Endothelial cell (in vitro differentiated cells): ENCODE results near the gene FAR1. TPM values are rescaled to one million over a fixed set of nuclear protein-coding genes. Genes with fewer than 3 reads are reported as not detected.

Experiments used
- DNase-seq: peaks from one replicate; pipeline ENCODE4 v3.0.0; 2021; ENCODE audit warnings: low spot score
- H3K27ac Mint-ChIP-seq: one replicate; pipeline ENCODE4 v1.8.0; 2021; ENCODE audit warnings: mixed read lengths, inconsistent platforms; ENCODE audit not compliant: unreplicated experiment
- H3K27me3 Mint-ChIP-seq: one replicate; pipeline ENCODE4 v1.8.0; 2021; ENCODE audit warnings: mild to moderate bottlenecking, moderate library complexity, mixed read lengths, inconsistent platforms; ENCODE audit not compliant: unreplicated experiment
- H3K36me3 Mint-ChIP-seq: one replicate; pipeline ENCODE4 v1.8.0; 2021; ENCODE audit warnings: mild to moderate bottlenecking, low read depth, mixed read lengths, inconsistent platforms; ENCODE audit not compliant: unreplicated experiment
- H3K4me1 Mint-ChIP-seq: one replicate; pipeline ENCODE4 v1.8.0; 2021; ENCODE audit warnings: mild to moderate bottlenecking, mixed read lengths, inconsistent platforms; ENCODE audit not compliant: unreplicated experiment
- H3K4me3 Mint-ChIP-seq: one replicate; pipeline ENCODE4 v1.8.0; 2021; ENCODE audit warnings: mild to moderate bottlenecking, mixed read lengths, inconsistent platforms; ENCODE audit not compliant: unreplicated experiment
- H3K9me3 Mint-ChIP-seq: one replicate; pipeline ENCODE4 v1.8.0; 2021; ENCODE audit warnings: mixed read lengths, inconsistent platforms; ENCODE audit not compliant: unreplicated experiment
- total RNA-seq: library from RNA; stranded (reverse); fragmentation: NEBNext Ultra II Directional; extraction: Animal tissue kit (Norgen Biotek cat#: 25700); gene quantifications from one replicate; pipeline ENCODE4 v1.2.1, GENCODE V29; 2021; ENCODE audit not compliant: unreplicated experiment
- TF ChIP-seq, protein P1 (sequence below): fragments of 200-600 bp; sonication (generic); IDR thresholded peaks from one replicate; pipeline ENCODE4 v1.5.0; 2021; ENCODE audit warnings: antibody characterized with exemption; ENCODE audit not compliant: unreplicated experiment

Gene FAR1
- total RNA-seq, 1 donor from 2014 or later, result 77.8 TPM

DNA sequence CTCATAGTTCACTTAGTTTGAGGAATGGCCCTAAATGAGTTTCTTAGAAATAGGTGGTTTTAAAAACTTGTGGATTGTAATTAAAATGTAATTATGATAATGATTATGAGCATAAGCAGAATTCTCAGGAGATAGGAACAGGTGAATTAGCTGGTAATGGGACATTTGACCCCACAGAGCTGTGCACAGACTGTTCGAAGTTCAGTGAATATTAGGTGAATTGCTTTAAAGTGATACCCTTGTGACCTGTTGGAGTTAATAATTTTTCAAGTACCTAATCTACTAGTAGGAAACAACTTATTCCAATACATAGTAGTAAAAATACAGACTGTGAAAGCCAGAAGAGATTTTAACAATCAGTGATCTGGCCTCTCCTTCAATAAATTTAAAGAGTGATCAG, 8.1 kb downstream of the FAR1 start:
- TF ChIP-seq, protein P1, sequence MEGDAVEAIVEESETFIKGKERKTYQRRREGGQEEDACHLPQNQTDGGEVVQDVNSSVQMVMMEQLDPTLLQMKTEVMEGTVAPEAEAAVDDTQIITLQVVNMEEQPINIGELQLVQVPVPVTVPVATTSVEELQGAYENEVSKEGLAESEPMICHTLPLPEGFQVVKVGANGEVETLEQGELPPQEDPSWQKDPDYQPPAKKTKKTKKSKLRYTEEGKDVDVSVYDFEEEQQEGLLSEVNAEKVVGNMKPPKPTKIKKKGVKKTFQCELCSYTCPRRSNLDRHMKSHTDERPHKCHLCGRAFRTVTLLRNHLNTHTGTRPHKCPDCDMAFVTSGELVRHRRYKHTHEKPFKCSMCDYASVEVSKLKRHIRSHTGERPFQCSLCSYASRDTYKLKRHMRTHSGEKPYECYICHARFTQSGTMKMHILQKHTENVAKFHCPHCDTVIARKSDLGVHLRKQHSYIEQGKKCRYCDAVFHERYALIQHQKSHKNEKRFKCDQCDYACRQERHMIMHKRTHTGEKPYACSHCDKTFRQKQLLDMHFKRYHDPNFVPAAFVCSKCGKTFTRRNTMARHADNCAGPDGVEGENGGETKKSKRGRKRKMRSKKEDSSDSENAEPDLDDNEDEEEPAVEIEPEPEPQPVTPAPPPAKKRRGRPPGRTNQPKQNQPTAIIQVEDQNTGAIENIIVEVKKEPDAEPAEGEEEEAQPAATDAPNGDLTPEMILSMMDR, result no peak
- Mint-ChIP-seq H3K4me1 (peaks cover 21% of the 10 kb centered on the region), H3K4me3 (no peak overlapping the region), H3K9me3 (no peaks in the 10 kb centered on the region), H3K27ac (no peak overlapping the region), H3K36me3 (no peaks in the 10 kb centered on the region), H3K27me3 (no peaks in the 10 kb centered on the region)
- DNase-seq, result no peak

DNA sequence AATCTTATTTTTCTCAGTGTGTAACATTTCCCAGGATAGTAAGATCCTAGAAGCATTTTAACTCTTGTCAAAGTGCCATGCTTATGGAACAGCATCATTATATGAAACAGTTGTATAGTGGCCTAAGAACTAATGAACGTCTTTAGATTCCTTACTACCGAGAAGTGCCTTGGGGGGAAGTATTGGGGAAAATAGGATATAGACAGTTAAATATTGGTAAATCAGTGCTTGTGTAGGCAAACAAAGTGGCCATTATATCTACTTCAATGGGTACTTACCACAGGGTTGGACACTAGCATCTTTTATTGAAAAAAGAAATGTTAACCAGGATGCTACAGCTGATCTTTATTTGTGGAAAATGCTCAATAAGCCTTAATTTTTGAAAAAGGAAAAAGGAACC, 11.3 kb downstream of the FAR1 start:
- peaks cover 24% of the 10 kb centered on the region for H3K4me1 Mint-ChIP-seq
- no peaks in the 10 kb centered on the region for H3K27me3 Mint-ChIP-seq
- no peak overlapping the region for H3K27ac Mint-ChIP-seq
- H3K36me3 Mint-ChIP-seq, result no peaks in the 10 kb centered on the region
- no peak for DNase-seq
- no peaks in the 10 kb centered on the region for H3K9me3 Mint-ChIP-seq
- H3K4me3 Mint-ChIP-seq, result no peak overlapping the region
- TF ChIP-seq, protein P1, result no peak

DNA sequence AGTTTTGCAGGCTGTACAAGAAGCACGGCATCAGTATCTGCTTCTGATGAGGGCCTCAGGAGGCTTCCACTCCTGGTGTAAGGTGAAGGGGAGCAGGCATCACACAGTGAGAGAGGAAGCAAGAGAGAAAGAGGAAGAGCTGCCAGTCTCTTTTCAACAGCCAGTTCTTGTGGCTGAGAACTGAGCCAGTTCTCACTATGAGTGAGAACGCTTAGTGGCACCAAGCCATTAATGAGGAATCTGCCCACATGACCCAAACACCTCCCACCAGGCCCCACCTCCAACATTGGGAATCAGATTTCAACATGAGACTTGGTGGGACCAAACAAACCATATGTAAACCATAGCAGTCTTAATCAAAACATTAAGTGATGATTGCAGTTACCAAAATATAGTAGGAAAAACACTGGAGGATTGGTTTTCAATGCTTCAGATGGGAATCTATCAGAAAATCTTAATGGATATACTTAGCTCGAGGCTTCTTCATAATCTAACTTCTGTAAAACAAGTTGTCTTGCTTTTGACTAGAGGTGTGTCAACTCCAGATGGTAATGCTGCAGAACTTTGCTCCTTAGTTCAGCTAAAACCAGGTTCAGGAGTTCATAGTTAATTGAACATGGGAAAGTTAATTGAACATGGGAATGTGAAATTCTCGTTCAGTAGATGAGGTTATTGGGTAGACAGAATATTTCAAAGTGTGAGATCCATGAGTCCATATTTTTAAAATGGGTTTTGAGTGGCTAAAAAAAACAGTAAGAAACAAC, 12.2 kb downstream of the FAR1 start:
- Mint-ChIP-seq H3K9me3 (no peaks in the 10 kb centered on the region), H3K4me1 (peaks cover 33% of the 10 kb centered on the region), H3K27me3 (no peaks in the 10 kb centered on the region), H3K36me3 (no peaks in the 10 kb centered on the region), H3K27ac (no peak overlapping the region), H3K4me3 (no peak overlapping the region)
- no peak for DNase-seq
- TF ChIP-seq, protein P1, result no peak

DNA sequence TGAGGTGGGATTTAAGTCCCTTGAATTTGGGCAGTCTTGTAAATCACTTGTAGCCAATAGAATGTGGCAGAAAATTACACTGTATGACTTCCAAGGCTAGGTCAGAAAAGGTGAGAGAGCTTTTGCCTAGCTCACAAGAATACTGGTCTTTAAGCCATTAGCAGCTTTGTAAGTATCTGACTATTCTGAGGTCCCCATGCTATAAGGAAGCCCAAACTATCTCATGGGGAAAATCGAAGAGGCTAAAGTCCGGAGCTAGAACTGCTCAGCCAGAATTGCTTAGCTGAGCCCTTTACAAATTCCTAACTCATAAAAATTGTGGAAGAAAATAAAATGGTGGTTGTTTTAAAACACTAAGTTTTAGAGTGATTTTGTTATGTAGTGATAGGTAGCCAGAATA, 13.0 kb downstream of the FAR1 start:
- Mint-ChIP-seq H3K4me3 (no peak overlapping the region), H3K9me3 (no peaks in the 10 kb centered on the region), H3K36me3 (no peaks in the 10 kb centered on the region), H3K27me3 (no peaks in the 10 kb centered on the region), H3K27ac (no peak overlapping the region), H3K4me1 (peaks cover 39% of the 10 kb centered on the region)
- DNase-seq, result no peak
- TF ChIP-seq, protein P1, result no peak

DNA sequence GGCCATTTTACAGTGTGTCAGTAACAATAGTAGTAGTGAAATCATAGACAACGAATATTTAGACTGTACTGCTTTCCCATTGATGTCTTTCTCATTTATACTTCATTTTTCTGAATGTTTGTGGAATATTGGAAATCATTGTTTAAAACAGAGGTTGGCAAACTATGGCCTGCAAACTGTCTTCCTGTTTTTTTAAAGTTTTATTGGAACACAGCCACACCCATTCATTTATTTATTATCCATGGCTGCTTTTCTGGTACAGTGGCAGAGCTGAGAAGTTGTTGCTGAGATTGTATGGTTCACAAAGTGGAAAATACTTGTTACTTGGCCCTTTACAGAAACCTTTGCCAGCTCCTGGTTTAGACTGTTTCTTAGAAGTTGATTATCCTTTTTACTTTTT, 13.7 kb downstream of the FAR1 start:
- Mint-ChIP-seq H3K4me1 (peaks cover 38% of the 10 kb centered on the region), H3K36me3 (no peaks in the 10 kb centered on the region), H3K4me3 (no peak overlapping the region), H3K9me3 (no peaks in the 10 kb centered on the region), H3K27ac (no peak overlapping the region), H3K27me3 (no peaks in the 10 kb centered on the region)
- no peak for DNase-seq
- TF ChIP-seq, protein P1, result no peak
